ENCODE data around the gene ZFHX2. TPM values are rescaled to one million over a fixed set of nuclear protein-coding genes. Genes with fewer than 3 reads are reported as not detected.

ZFHX2 gene
- total and polyA plus RNA-seq, 2 of the 4 experiments (the other 2 are of a cell fraction), result 0.18 to 0.53 TPM

- no TSS peak for BruUV-seq (replicated peaks)
- dilution Hi-C loops (cut with HindIII; ENCODE audit: low sequenced_read_pairs, unreplicated experiment), result no loop called here
- Histone ChIP-seq H3K18ac (ENCODE audit: low read depth, low read length) (no peak overlapping the region), H3K27me3 (ENCODE audit: control insufficient read depth, insufficient read depth, low read length) (peaks cover 58% of the 10 kb centered on the region), H3K4me3 (ENCODE audit: insufficient read depth, low read depth, low read length) (no peak overlapping the region), H2BK15ac (ENCODE audit: low read depth, low read length) (no peak overlapping the region), H2AK5ac (ENCODE audit: low read depth, low read length) (no peak overlapping the region), H3K9ac (ENCODE audit: low read depth, low read length) (no peak overlapping the region), H2AK9ac (replicated peaks; ENCODE audit: low read depth, low read length, poor library complexity) (no peak overlapping the region), H3K14ac (replicated peaks; ENCODE audit: low read depth, low read length) (no peak overlapping the region), H2AFZ (replicated peaks; ENCODE audit: low read length, poor library complexity) (no peak overlapping the region), H4K91ac (ENCODE audit: insufficient read depth, low read depth, low read length) (no peak overlapping the region), H2BK20ac (ENCODE audit: low read depth, low read length) (no peak overlapping the region), H3K4me2 (ENCODE audit: low read depth, low read length) (no peak overlapping the region), H3K9me3 (ENCODE audit: control insufficient read depth, insufficient read depth, low read length) (no peaks in the 10 kb centered on the region; the same call in 1 of the 2 replicates), H4K5ac (ENCODE audit: low read depth, low read length) (no peak overlapping the region), H3K79me1 (ENCODE audit: low read depth in 1 of 2, low read length in 2 of 2) (no peaks in the 10 kb centered on the region; a peak in 1 of 4 replicates), H4K8ac (ENCODE audit: low read depth in 2 of 2, low read length in 2 of 2) (no peak overlapping the region), H3K36me3 (ENCODE audit: control insufficient read depth, insufficient read depth, low read length) (no peaks in the 10 kb centered on the region), H2BK5ac (ENCODE audit: low read depth, low read length, poor library complexity, severe bottlenecking) (no peak overlapping the region), H3K9me1 (ENCODE audit: insufficient read depth, low read length) (peaks cover 5% of the 10 kb centered on the region; the same call in 1 of the 2 replicates), H3K27ac (ENCODE audit: insufficient read depth, low read length) (no peak overlapping the region), H3K4ac (ENCODE audit: low read depth, low read length) (no peak overlapping the region), H2BK120ac (ENCODE audit: low read depth, low read length) (no peak overlapping the region), H3K4me1 (ENCODE audit: control insufficient read depth, insufficient read depth, low read length) (peaks cover 2% of the 10 kb centered on the region; the same call in 1 of the 2 replicates), H3K23ac (ENCODE audit: low read depth, low read length) (no peak overlapping the region), H4K20me1 (ENCODE audit: insufficient read depth, low read length) (no peaks in the 10 kb centered on the region; the same call in 1 of the 2 replicates), H3K56ac (ENCODE audit: extremely low read depth, insufficient read depth, low read length) (no peak overlapping the region)
- intact Hi-C loops (cut with micrococcal nuclease), result no loop called here
- CTCF ChIA-PET, result no interaction called here
- POLR2A ChIA-PET (ENCODE audit: unreplicated experiment), result no interaction called here
- WGBS, 2 experiments (ENCODE audit: extremely low coverage in 2 of 2, insufficient read length in 1 of 2), result 48% methylated on average over 7 of the region's 14 CpGs; no CpG with 5 or more reads in 1 of the 2 experiments
- DNase-seq (no peak), ATAC-seq (ENCODE audit: low read depth) (no peak)
- in situ Hi-C loops (cut with MboI; ENCODE audit: low sequenced_read_pairs), result no loop called here
- TF ChIP-seq ELK1 (IDR thresholded peaks at IDR 0.05; ENCODE audit: borderline replicate concordance, low read depth, low read length) (no peak), MAFK (IDR thresholded peaks at IDR 0.05; ENCODE audit: low read depth, low read length) (no peak), BHLHE40 (IDR thresholded peaks at IDR 0.05; ENCODE audit: low read depth, low read length) (no peak), RAD21 (IDR thresholded peaks at IDR 0.05; ENCODE audit: low read length) (no peak), CTCF (conservative IDR thresholded peaks at IDR 0.05; ENCODE audit: low read depth, low read length) (no peak), CHD1 (IDR thresholded peaks at IDR 0.05; ENCODE audit: low read depth, low read length) (no peak), NFE2L2 (IDR thresholded peaks at IDR 0.05; ENCODE audit: low read depth, low read length) (no peak), USF2 (IDR thresholded peaks at IDR 0.05; ENCODE audit: low read depth, low read length) (no peak), POLR2A (IDR thresholded peaks at IDR 0.05; ENCODE audit: low read depth, low read length) (no peak), CEBPB (IDR thresholded peaks at IDR 0.05; ENCODE audit: low read depth, low read length) (no peak), MXI1 (IDR thresholded peaks at IDR 0.05; ENCODE audit: borderline replicate concordance, low read depth, low read length) (no peak), SMC3 (IDR thresholded peaks at IDR 0.05; ENCODE audit: low read depth, low read length) (no peak), FOS (IDR thresholded peaks at IDR 0.05; ENCODE audit: low read depth, low read length) (no peak), MAZ (IDR thresholded peaks at IDR 0.05; ENCODE audit: borderline replicate concordance, low read depth, low read length) (no peak), RFX5 (IDR thresholded peaks at IDR 0.05; ENCODE audit: low read depth, low read length) (no peak)
These were observed 20.3 kb upstream of the ZFHX2 start for GRCh38 chr14:23571701-23572523.
